Activated T-helper 17 cell treated with anti-CD3 and anti-CD28 coated beads, Interleukin-2, amount 50 U/mL, for 72 hours (primary cell): ENCODE measurements around the gene KIAA0513. TPM values are rescaled to one million over a fixed set of nuclear protein-coding genes. Genes with fewer than 3 reads are reported as not detected.

Experiments used
- total RNA-seq, 2 donors: library from RNA; stranded (reverse); gene quantifications; one replicate each; pipeline ENCODE4 v1.2.3, GENCODE V29; 2022

The KIAA0513 gene
- total RNA-seq, 2 donors from 2014 or later, result 3.9 to 9.6 TPM

Other genes starting within 250 kb of the KIAA0513 start
- under 1 TPM; 0.30 to 0.66 TPM for gene CRISPLD2, start 207.8 kb upstream of the KIAA0513 start, total RNA-seq
- gene ZDHHC7, start 16.3 kb upstream of the KIAA0513 start, total RNA-seq, result 10 to 100 TPM; 25.2 to 32.9 TPM
- gene CIBAR2, start 84.7 kb downstream of the KIAA0513 start, total RNA-seq, result under 1 TPM in 1 of 2 donors, not detected in 1; 0.34 TPM